NCI-H526 (cell line): ENCODE measurements around the gene MGAT5.
"Not testable (repeated sequence)": the region's sequence is repeated elsewhere in the genome, so short reads cannot be mapped to it uniquely, and the experiment has no call there.

ENCODE experiments used
- DNase-seq, 2 experiments: peaks; one replicate each; lab custom pipeline; 2025; lab: John Stamatoyannopoulos, UW

MGAT5 gene

DNA sequence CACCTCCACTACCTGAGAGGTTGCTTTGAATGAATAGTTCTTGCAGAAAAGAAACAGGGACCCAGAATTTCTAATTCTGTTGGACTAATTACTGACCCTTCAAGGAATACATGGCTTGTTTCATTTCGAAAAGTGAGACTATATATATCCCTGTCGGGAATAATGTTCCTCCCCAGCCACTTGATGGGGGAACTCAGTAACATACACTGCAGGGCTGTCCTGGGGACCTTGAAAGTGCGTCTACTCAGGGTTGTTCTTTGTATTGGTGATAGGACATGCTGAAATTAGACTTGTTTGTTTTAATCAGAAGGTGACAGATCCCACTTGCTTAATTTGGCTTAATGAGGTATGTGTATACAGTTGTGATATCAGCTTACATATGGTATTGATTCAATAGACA, 25.5 kb downstream of the MGAT5 start:
- no peak for DNase-seq

GRCh38 chr2:134280231-134280630, 26.4 kb downstream of the MGAT5 start:
- DNase-seq: no peak

GRCh38 chr2:134280726-134281125, 26.9 kb downstream of the MGAT5 start:
- DNase-seq: no peak

- no peak for DNase-seq
Observed at GRCh38 chr2:134281815-134282419, 28.0 kb downstream of the MGAT5 start.

GRCh38 chr2:134282629-134283400, 28.9 kb downstream of the MGAT5 start:
- DNase-seq: no peak

GRCh38 chr2:134283661-134284060, 29.8 kb downstream of the MGAT5 start:
- no peak for DNase-seq

DNA sequence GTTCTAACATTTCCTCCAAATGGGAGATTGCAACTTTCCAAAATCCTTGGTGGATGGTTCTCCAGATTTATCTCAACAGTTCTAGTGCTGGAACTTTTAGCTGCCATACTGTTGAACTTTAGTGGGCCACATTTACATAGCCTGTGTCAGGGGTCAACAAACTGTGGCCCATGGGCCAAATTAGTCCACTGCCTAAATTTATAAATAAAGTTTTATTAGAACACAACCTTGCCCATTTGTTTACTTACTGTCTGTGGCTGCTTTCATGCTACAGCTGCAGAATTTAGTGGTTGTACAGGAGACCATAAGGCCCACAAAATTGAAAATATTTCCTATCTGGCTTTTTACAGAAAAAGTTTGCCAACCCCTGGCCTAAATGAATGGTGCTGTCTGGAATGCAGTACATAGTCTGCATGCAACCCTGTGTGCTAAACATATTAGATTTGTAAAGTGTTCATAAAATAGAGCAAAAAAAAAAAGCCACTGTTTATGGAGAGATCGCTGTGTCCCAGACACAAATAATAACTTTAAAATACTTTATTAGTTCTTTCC, 30.3 kb downstream of the MGAT5 start:
- no peak for DNase-seq

- DNase-seq: no peak
Observed at GRCh38 chr2:134287323-134287722, 33.5 kb downstream of the MGAT5 start.

DNA sequence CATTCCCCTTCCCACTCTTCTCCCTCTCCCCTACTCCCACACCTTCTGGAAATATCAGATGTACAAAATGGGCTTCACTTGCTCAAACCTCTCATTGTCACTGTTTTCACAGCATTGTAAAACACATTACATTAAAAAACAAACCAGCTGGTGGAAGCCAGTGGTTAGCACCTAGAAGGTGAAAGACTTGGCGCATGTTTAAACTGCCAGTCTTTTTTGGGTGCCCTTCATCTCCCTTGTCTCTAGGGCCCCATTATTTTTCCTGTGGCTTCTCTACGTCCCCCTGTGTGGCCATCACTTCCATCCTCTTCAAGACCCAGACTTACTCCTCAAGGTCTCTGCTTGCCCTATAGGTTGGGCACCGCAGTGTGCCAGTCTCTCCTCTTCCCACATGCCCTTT, 34.9 kb downstream of the MGAT5 start:
- no peak for DNase-seq

DNA sequence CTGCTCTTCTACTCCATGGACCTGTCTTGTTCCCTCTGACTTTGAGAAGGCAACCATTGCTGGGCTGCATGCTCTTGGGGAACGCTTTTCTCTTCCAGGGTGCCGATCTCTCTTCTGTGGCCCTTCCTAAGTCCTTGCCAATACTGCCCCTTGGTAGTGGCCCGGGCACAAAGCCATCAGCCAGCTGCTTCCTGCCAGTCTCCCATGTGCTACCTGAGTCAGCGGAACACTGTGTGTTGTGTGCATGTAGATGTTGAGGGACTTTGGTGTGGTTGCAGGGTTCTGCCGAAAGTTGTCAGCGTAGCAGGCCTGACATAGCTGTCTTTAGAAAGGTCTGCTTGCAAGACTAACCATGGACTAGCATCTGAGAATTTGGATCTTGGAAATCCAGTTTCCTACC, 35.4 kb downstream of the MGAT5 start:
- DNase-seq: no peak

DNA sequence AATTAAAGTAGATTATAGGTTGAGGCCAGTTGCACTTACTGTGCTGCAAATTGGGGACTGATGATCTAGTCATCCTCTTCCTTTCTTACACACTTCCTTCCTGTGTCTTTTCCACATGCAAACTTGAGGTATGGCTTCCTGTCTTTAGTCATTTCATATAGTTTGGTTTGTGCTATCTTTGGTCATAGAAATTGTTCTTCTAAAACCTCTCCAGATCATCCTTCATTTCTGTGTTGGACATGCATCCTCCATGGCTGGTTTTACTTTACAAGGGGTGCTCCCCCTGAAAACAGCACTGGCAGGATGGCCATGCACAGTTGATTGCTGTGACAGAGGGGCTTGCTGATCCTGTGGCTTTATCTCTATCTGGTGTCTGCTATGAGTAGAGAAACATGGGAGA, 36.5 kb downstream of the MGAT5 start:
- DNase-seq: no peak

- no peak for DNase-seq
Observed at GRCh38 chr2:134292514-134292913, 38.6 kb downstream of the MGAT5 start.

DNA sequence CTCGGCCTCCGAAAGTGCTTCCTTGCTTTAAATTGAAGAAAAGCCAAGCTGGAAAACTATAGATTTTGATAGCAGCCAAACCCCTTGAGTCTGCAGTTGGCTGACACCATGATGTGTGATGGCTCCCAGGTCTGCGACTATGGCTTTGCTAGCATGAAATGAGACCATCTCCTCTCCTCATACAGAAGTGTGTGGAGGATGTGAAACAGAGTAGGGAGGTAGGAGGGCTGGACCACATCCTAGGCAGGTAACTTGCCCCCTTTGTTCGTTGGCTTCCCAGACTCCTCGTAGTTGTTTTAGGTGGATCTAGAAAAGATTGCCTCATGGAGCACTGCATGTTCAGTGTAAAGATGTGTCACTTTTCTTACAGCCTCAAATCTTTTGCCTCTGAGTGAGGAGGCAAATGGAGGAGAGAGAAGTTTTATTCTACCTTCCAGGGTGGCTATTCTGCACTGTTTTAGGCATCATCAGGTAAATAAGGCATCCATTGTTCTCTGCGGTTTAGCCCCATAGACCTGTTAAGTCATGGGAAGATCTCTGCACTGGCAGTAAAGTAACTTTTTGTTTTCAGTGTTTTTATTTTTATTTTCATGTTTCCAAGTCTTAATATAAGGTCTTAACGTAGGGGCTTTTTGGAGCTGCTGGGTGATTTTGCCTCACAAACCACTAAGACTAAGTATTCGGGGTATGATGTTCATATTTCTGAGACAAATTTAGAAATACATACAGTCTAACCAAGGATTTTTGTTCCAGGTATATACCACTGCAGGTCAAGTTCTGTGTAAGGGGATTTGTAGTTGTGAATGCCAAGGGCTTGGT, 40.1 kb downstream of the MGAT5 start:
- no peak for DNase-seq

- not testable (repeated sequence) for DNase-seq
Observed at GRCh38 chr2:134294598-134294997, 40.7 kb downstream of the MGAT5 start.

DNA sequence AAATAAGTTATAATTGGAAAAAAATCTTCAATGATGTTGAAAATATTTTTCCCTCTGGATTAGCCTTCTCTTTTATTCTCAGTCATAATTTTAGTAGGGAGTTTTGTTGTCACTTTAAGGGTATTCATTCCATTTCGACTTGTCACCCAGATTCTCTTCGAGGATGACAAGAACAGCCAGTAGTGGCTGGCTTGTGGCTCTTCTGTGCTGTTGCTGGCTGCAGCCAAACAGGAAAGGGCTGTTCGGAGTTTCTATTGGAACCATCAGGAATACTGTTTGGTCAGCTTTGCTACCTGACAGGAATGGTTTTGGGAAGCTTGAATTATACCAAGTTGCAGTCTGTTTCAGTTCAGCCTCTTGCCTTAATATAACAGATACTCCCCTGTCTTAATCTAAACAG, 41.6 kb downstream of the MGAT5 start:
- no peak for DNase-seq

- DNase-seq: no peak
Observed at GRCh38 chr2:134296301-134296700, 42.4 kb downstream of the MGAT5 start.

DNA sequence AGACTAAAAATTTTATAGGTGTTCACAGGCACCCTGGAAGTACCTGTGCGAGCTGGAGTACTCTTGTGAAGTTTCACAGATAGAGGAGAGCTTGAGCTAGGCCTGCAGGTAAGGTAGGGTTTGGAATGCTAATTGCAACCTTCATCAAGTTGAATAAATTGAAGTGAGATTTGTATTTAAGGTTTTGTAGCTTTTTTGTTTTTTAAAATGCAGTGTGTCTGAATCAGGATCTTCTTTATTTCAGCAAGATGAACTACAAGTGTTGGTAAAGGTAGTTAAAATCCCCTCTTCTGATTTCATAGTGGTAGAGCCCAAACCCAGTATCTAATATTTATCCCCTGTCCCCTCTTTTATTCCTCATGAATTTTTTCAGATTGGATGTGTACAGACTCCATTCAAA, 45.5 kb downstream of the MGAT5 start:
- no peak for DNase-seq

GRCh38 chr2:134300585-134300984, 46.7 kb downstream of the MGAT5 start:
- no peak for DNase-seq

DNA sequence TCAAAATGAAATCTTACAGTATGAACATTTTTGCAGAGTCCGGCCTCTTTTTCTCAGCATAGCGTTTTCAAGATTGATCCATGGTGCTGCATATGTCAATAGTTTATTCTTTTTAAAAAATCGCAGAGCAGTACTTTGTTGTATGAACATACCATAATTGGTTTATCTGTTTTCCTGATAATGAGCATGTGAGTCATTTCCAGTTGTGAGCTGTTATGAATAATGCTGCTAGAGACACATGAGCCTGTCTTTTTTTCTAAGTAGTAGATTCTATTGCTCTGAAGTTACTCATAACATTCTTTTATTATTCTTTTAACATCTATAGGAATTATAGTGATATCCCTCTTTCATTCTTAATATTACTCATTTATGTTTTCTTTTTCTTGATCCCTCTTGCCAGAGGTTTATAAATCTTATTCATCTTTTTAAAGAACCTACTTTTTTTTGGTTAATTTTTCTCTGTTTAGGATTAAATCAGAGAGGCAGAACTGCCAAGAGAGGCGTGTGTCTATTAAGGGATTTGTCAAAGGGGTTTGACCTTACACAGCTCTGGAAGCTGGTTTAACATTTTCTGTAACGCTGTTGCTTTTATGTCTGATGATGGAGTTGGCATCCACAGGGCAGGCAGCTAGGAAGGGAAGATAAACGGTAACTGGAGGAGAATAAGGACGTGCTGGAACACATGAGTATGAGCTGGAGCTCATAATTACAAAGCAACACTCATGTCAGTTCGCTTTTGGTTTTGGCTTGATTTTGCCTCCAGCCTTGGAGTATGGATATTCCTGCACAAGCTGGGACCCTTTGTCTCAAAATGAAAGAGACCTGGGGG, 47.4 kb downstream of the MGAT5 start:
- no peak for DNase-seq

DNA sequence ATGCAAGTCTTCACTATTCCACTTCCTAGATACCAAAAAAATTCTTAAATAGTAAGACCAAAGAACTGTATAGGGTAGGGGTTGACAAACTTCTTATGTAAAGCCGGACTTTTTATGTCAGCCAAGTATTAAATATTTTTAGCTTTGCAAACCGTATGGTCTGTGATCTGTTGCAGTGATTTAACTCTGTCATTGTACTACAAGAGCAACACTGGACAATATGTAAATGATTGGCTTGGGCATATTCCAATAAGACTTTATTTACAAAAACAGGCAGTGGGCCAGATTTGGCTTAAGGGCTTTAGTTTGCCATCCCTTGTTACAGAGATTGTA, 48.0 kb downstream of the MGAT5 start:
- no peak for DNase-seq

GRCh38 chr2:134304394-134305108, 50.7 kb downstream of the MGAT5 start:
- DNase-seq: no peak
